SW480 (cell line): ENCODE data around the gene RAN.
A peak's percentile ranks its signal among the peaks of the same experiment; 100 is the strongest.
"Not testable (repeated sequence)": the region's sequence is repeated elsewhere in the genome, so short reads cannot be mapped to it uniquely, and the experiment has no call there.

ENCODE experiments used
- DNase-seq: peaks from one replicate; pipeline ENCODE4 v3.0.0-alpha.2; 2016; ENCODE audit warnings: low spot score

The RAN gene

GRCh38 chr12:130871286-130872178 lies at the start of gene RAN:
Gene RAN, plus strand, starts transcription at chr12:130872066. Its CDS starts 528 bp downstream, at chr12:130872594.
- DNase-seq: peak; percentile 86

- DNase-seq: no peak
Measured at GRCh38 chr12:130825771-130826150, 46.1 kb upstream of the RAN start.

DNA sequence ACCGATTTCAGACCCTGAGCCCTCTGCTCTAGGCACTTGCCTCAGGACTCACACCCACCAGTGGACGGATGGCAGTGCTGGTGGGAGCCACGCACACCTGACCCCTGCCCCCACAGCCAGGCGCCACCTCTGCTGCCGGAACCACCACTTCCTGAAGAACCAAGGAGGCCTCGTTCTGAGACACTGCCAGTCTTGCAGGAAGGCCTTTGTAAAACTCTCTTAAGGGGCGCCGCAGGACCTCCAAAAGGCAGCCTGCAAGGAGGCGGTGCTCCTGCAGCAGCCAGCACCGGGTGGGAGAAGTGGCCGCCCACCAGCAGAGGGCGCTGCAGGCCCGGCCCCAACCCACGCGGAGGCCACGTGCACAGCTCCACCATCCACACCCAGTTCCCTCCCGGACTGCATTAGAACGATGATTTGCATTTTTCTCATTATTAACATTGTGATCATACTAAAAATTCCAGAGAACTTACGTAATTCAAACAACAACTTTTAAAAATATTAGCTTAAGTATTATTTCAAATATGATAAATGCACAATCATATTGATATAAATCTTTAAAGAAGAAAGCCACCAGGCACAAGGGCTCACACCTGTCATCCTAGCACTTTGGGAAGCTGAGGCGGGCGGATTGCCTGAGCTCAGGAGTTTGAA lies 45.6 kb upstream of the RAN start:
- peak; percentile 10 for DNase-seq

- DNase-seq: no peak
Measured at GRCh38 chr12:130827432-130827831, 44.4 kb upstream of the RAN start.

DNA sequence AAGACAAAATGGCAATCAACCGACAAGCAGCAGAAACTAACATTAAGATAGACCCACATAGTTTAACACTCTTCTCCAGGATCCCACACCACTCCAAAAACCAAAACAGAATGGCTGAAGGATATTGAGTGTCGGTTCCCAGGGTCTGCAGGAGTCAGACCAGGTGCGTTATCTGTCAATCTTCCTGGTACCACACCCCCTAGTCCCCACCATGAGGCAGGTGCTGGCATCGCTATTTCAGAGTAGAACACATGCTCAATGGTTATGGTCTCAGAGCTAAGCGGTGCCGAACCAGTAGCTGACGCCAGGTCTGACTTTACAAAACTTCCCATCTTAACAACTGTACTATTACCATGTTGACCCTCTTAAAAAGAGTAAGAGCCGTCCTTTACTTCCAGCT lies 43.0 kb upstream of the RAN start:
- DNase-seq: no peak

GRCh38 chr12:130829391-130830245 lies 42.2 kb upstream of the RAN start:
- no peak for DNase-seq

DNA sequence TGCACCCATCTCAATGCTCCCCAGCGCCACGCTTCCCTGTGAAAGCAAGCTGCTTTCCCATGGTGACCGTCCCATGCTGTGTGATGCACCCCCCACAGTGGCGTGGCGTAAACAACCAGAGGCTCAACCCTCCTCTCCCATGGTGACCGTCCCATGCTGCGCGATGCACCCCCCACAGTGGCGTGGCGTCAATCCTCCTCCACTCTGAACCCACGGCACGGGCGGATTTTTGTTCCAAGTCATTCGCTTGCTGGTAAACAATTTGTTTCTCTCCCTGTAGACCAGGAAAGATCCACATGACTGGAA lies 41.7 kb upstream of the RAN start:
- DNase-seq: no peak

DNA sequence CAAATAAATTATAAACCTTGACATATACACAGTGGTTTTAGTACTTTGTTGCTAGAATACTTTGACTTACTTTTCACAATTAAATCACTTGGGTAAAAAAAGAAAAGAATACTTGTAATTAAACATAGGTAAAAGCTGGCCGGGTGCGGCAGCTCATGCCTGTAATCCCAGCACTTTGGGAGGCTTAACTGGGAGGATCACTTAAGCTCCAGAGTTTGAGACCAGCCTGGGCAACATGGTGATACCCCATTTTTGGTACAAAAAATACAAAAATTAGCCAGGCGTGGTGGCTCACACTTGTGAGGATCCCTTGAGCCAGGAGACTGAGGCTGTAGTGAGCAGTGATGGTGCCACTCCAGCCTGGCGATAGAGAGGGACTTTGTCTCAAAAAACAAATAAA lies 40.6 kb upstream of the RAN start:
- DNase-seq: no peak

- DNase-seq: no peak
Measured at GRCh38 chr12:130831876-130832405, 39.9 kb upstream of the RAN start.

- no peak for DNase-seq
Measured at GRCh38 chr12:130832561-130833209, 39.2 kb upstream of the RAN start.

DNA sequence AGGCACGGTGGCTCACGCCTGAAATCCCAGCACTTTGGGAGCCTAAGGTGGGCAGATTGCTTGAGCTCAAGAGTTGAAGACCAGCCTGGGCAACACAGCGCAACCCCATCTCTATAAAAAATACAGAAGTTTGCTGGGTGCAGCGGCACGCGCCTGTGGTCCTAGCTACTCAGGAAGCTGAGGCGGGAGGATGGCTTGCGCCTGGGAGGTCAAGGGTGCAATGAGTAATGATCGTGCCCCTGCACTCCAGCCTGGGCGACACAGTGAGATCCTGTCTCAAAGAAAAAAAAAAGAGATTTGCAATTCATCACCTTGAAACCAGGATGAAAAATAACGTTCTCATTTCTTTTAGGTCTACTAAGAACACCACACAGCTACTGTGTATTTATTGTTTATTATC lies 36.9 kb upstream of the RAN start:
- DNase-seq: no peak

- DNase-seq: no peak
Measured at GRCh38 chr12:130835436-130835835, 36.4 kb upstream of the RAN start.

DNA sequence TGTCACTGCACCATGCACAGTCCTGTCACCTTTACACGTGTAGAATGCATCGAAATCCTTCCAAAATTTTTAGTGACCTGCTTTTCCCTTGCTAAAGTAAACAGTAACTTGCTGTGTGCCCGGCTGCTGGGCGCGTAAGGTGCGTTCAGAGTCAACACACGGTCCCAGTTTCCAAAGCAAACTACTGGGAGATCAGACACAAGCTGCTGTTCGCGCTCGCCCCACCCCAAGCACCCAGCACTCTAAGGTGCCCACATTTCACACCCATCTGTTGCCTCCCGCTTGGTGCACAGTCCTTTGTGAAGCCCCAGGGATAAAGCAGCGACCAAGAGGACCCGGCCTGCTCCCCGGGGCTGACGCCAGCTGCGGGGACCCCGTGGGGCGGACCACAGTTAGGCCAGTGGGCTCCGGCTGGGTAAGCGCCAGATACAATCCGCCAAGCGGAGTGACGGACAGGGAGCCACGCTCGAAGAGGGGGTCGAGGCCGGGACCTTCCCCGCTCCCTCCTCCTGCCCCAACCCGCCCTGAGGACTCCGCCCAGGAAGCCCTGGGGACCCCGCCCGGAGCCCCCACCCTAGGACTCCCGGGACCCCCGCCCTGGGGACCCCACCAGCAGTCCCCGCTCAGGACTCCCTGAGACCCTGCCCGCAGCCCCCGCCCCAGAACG lies 33.4 kb upstream of the RAN start:
- peak; percentile 47 for DNase-seq

- DNase-seq: peak; percentile 82
Measured at GRCh38 chr12:130838951-130839769, 32.7 kb upstream of the RAN start, which contains the start of gene STX2. Gene STX2, minus strand, starts transcription at chr12:130839250. Its CDS starts 151 bp downstream, at chr12:130839099.

GRCh38 chr12:130839770-130840404 lies 32.0 kb upstream of the RAN start:
- DNase-seq: no peak

DNA sequence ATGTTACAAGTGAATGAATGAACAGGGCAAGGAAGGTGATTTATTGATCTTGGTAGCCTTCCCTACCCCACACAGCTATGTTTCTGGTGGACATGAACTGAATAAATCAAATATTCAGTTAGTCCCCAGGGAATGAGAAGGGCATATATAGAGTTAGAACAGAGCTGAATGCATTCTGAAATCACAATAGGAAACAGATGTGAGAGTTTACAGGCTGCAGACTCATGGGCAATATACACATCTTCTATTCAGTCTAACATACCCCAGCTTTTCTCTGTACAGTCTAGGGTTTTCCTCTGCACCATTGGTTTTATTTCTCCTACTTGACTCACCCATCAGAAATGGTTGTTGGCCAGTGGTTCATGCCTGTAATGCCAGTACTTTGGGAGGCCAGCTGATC lies 25.5 kb upstream of the RAN start:
- DNase-seq: no peak

- DNase-seq: no peak
Measured at GRCh38 chr12:130847112-130847511, 24.8 kb upstream of the RAN start.

DNA sequence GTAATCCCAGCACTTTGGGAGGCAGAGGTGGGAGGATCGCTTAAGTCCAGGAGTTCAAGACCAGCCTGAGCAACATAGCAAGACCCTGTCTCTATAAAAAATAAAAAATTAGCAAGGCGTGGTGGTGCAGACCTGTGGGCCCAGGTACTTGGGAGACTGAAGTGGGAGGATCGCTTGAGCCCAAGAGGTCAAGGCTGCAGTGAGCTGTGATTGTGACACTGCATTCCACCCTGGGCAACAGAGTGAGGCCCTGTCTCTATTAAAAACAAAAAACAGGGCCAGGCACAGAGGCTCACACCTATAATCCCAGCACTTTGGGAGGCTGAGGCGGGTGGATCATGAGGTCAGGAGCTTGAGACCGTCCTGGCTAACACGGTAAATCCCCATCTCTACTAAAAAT lies 23.8 kb upstream of the RAN start:
- not testable (repeated sequence) for DNase-seq

- DNase-seq: not testable (repeated sequence)
Measured at GRCh38 chr12:130848785-130849305, 23.0 kb upstream of the RAN start.
